ENCODE measurements around the gene CARTPT. TPM values are rescaled to one million over a fixed set of nuclear protein-coding genes. Genes with fewer than 3 reads are reported as not detected.

Gene CARTPT
- total RNA-seq, 4 donors from 2014 or later, result not detected

DNA sequence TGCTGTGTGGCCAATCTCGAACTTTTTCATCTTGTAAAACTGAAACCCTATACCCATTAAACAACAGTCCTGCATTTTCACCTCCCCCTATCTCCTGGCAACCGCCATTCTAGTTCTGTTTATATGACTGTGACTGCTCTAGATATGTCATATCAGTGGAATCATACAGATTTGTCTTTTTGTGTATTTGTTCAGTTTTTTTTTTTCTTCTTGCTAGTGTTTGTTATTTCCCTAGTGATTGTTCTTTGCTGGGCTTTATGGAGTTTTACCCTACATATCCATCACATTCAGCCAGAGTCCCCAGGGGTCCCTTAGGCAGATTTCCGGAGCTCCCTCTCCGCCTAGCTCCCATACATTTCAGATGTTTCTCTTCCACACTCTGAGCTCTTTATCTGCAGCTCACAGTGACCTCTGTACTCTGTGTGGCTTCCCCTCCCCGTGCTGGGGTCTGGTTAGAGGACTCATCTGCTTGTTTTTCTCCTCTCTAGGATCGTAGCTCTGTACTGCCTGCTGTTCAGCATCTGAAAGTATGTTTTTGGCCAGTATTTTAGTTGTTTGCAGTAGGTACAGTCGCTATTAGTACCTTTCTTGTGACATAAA lies 25.1 kb upstream of the CARTPT start:
- WGBS, 2 donors, result 52% methylated on average over 7 of the region's 7 CpGs
- TF ChIP-seq POLR2A (IDR thresholded peaks at IDR 0.05), result no peak
- no peak for TF ChIP-seq CTCF (IDR thresholded peaks at IDR 0.05)
- H3K4me3 ChIP-seq (ENCODE audit: low read depth, poor library complexity, severe bottlenecking), result no peak overlapping the region
- intact Hi-C loops (cut with DNase I; ENCODE audit: low total_unique reads), result no loop called here
- no peak for DNase-seq (ENCODE audit: low spot score in 2 of 2)

- no peak for DNase-seq (ENCODE audit: low spot score in 2 of 2)
- intact Hi-C loops (cut with DNase I; ENCODE audit: low total_unique reads), result no loop called here
- no peak overlapping the region for H3K4me3 ChIP-seq (ENCODE audit: low read depth, poor library complexity, severe bottlenecking)
- TF ChIP-seq POLR2A (IDR thresholded peaks at IDR 0.05), result no peak
- TF ChIP-seq CTCF (IDR thresholded peaks at IDR 0.05), result no peak
- 66 to 68% methylated on average over 8 of the region's 8 CpGs for WGBS, 2 donors
Measured at GRCh38 chr5:71695071-71695470, 24.0 kb upstream of the CARTPT start.

GRCh38 chr5:71695595-71695994 lies 23.5 kb upstream of the CARTPT start:
- TF ChIP-seq POLR2A (IDR thresholded peaks at IDR 0.05), result no peak
- no peak for TF ChIP-seq CTCF (IDR thresholded peaks at IDR 0.05)
- H3K4me3 ChIP-seq (ENCODE audit: low read depth, poor library complexity, severe bottlenecking), result no peak overlapping the region
- intact Hi-C loops (cut with DNase I; ENCODE audit: low total_unique reads), result no loop called here
- DNase-seq (ENCODE audit: low spot score in 2 of 2), result no peak

GRCh38 chr5:71697967-71698366 lies 21.1 kb upstream of the CARTPT start:
- WGBS, 2 donors, result 65 to 68% methylated on average over 13 to 14 of the region's 14 CpGs
- DNase-seq (ENCODE audit: low spot score in 2 of 2), result no peak
- H3K4me3 ChIP-seq (ENCODE audit: low read depth, poor library complexity, severe bottlenecking), result no peak overlapping the region
- intact Hi-C loops (cut with DNase I; ENCODE audit: low total_unique reads), result no loop called here
- TF ChIP-seq POLR2A (IDR thresholded peaks at IDR 0.05) (no peak), CTCF (IDR thresholded peaks at IDR 0.05) (no peak)

GRCh38 chr5:71699233-71699632 lies 19.8 kb upstream of the CARTPT start:
- WGBS, 2 donors, result 65 to 80% methylated on average over 2 of the region's 2 CpGs
- DNase-seq (ENCODE audit: low spot score in 2 of 2), result no peak
- no peak overlapping the region for H3K4me3 ChIP-seq (ENCODE audit: low read depth, poor library complexity, severe bottlenecking)
- TF ChIP-seq CTCF (IDR thresholded peaks at IDR 0.05), result no peak
- intact Hi-C loops (cut with DNase I; ENCODE audit: low total_unique reads), result no loop called here

DNA sequence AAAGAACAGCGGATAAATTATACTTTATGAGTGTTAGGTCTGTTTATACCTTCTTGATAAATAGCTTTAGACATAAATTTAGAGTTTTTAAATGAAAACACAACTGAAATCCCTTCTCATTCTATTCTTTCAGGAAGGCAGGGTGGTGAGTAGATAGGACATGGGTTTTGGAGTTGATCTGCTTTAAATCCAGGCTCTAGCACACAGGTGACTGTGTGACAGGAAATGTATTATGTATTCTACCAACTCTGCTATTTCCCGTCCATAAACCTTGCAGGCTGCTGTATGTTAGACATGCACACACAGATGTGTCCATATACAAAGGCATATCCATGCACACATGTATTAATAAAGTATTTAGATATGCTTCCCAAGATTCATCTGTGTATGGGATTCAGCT lies 19.3 kb upstream of the CARTPT start:
- 77 to 84% methylated on average over 2 of the region's 2 CpGs for WGBS, 2 donors
- DNase-seq (ENCODE audit: low spot score in 2 of 2), result no peak
- TF ChIP-seq POLR2A (IDR thresholded peaks at IDR 0.05), result no peak
- TF ChIP-seq CTCF (IDR thresholded peaks at IDR 0.05), result no peak
- intact Hi-C loops (cut with DNase I; ENCODE audit: low total_unique reads), result no loop called here
- H3K4me3 ChIP-seq (ENCODE audit: low read depth, poor library complexity, severe bottlenecking), result no peak overlapping the region

Data from lower leg skin (tissue), 4 donors.